Rectal smooth muscle tissue (tissue), 1 donor: ENCODE measurements around the gene KAT6B.
"Not testable (repeated sequence)": the region's sequence is repeated elsewhere in the genome, so short reads cannot be mapped to it uniquely, and the experiment has no call there.

Experiments used
- H3K27ac ChIP-seq: one replicate; pipeline ENCODE4 v1.7.0; 2013; ENCODE audit warnings: low read depth, low read length, inconsistent platforms
- H3K27me3 ChIP-seq: one replicate; pipeline ENCODE4 v1.7.0; 2013; ENCODE audit warnings: low read length; ENCODE audit not compliant: control insufficient read depth, insufficient read depth
- H3K36me3 ChIP-seq: one replicate; pipeline ENCODE4 v1.7.0; 2013; ENCODE audit warnings: low read length; ENCODE audit not compliant: control insufficient read depth, insufficient read depth
- H3K4me1 ChIP-seq: one replicate; pipeline ENCODE4 v1.7.0; 2013; ENCODE audit warnings: low read length; ENCODE audit not compliant: control insufficient read depth, insufficient read depth
- H3K4me3 ChIP-seq: one replicate; pipeline ENCODE4 v1.7.0; 2013; ENCODE audit warnings: low read length
- H3K9ac ChIP-seq: one replicate; pipeline ENCODE4 v1.7.0; 2013; ENCODE audit warnings: low read length

KAT6B gene

GRCh38 chr10:74870191-74870590 lies 43.8 kb downstream of the KAT6B start:
- no peak overlapping the region for H3K4me3 ChIP-seq
- H3K9ac ChIP-seq, result no peak overlapping the region
- no peak overlapping the region for H3K27ac ChIP-seq
- H3K36me3 ChIP-seq, result no peaks in the 10 kb centered on the region
- H3K4me1 ChIP-seq, result peaks cover 6% of the 10 kb centered on the region
- no peaks in the 10 kb centered on the region for H3K27me3 ChIP-seq

GRCh38 chr10:74871595-74872382 lies 45.4 kb downstream of the KAT6B start:
- Histone ChIP-seq H3K27ac (no peak overlapping the region), H3K4me1 (peaks cover 9% of the 10 kb centered on the region), H3K9ac (no peak overlapping the region), H3K36me3 (no peaks in the 10 kb centered on the region), H3K27me3 (no peaks in the 10 kb centered on the region), H3K4me3 (no peak overlapping the region)

- Histone ChIP-seq H3K4me1 (peaks cover 3% of the 10 kb centered on the region), H3K9ac (no peak overlapping the region), H3K36me3 (no peaks in the 10 kb centered on the region)
Measured at GRCh38 chr10:74873803-74874454, 47.5 kb downstream of the KAT6B start.

GRCh38 chr10:74874649-74875048 lies 48.2 kb downstream of the KAT6B start:
- Histone ChIP-seq H3K4me3 (no peak overlapping the region), H3K36me3 (no peaks in the 10 kb centered on the region)

More at GRCh38 chr10:74873803-74874454, 47.5 kb downstream of the KAT6B start:
- no peaks in the 10 kb centered on the region for H3K27me3 ChIP-seq
- H3K4me3 ChIP-seq, result no peak overlapping the region
- H3K27ac ChIP-seq, result no peak overlapping the region

GRCh38 chr10:74875068-74875467 lies 48.7 kb downstream of the KAT6B start:
- H3K4me3 ChIP-seq, result no peak overlapping the region
- H3K4me1 ChIP-seq, result peaks cover 3% of the 10 kb centered on the region
- no peaks in the 10 kb centered on the region for H3K36me3 ChIP-seq
- no peak overlapping the region for H3K27ac ChIP-seq
- H3K9ac ChIP-seq, result no peak overlapping the region
- H3K27me3 ChIP-seq, result no peaks in the 10 kb centered on the region

More at GRCh38 chr10:74874649-74875048, 48.2 kb downstream of the KAT6B start:
- H3K4me1 ChIP-seq, result peaks cover 3% of the 10 kb centered on the region
- no peak overlapping the region for H3K27ac ChIP-seq
- no peaks in the 10 kb centered on the region for H3K27me3 ChIP-seq
- no peak overlapping the region for H3K9ac ChIP-seq

GRCh38 chr10:74875966-74876365 lies 49.6 kb downstream of the KAT6B start:
- no peaks in the 10 kb centered on the region for H3K36me3 ChIP-seq
- H3K27me3 ChIP-seq, result no peaks in the 10 kb centered on the region
- no peak overlapping the region for H3K9ac ChIP-seq
- peaks cover 3% of the 10 kb centered on the region for H3K4me1 ChIP-seq
- H3K4me3 ChIP-seq, result no peak overlapping the region
- H3K27ac ChIP-seq, result no peak overlapping the region

- H3K36me3 ChIP-seq, H3K4me3 ChIP-seq, H3K4me1 ChIP-seq, H3K27ac ChIP-seq, H3K27me3 ChIP-seq, H3K9ac ChIP-seq: not testable (repeated sequence)
Measured at GRCh38 chr10:74877054-74877453, 50.7 kb downstream of the KAT6B start.

GRCh38 chr10:74877898-74878297 lies 51.5 kb downstream of the KAT6B start:
- no peak overlapping the region for H3K27ac ChIP-seq
- peaks cover 3% of the 10 kb centered on the region for H3K4me1 ChIP-seq
- no peaks in the 10 kb centered on the region for H3K36me3 ChIP-seq
- H3K9ac ChIP-seq, result no peak overlapping the region
- no peak overlapping the region for H3K4me3 ChIP-seq
- no peaks in the 10 kb centered on the region for H3K27me3 ChIP-seq

- Histone ChIP-seq H3K36me3 (no peaks in the 10 kb centered on the region), H3K27ac (no peak overlapping the region), H3K9ac (no peak overlapping the region), H3K27me3 (no peaks in the 10 kb centered on the region), H3K4me1 (peaks cover 8% of the 10 kb centered on the region), H3K4me3 (no peak overlapping the region)
Measured at GRCh38 chr10:74880041-74880440, 53.6 kb downstream of the KAT6B start.

- H3K27me3 ChIP-seq, result no peaks in the 10 kb centered on the region
- no peak overlapping the region for H3K4me3 ChIP-seq
Measured at GRCh38 chr10:74881253-74881884, 55.0 kb downstream of the KAT6B start.

GRCh38 chr10:74882427-74882826 lies 56.0 kb downstream of the KAT6B start:
- H3K4me1 ChIP-seq, result peaks cover 5% of the 10 kb centered on the region
- H3K27me3 ChIP-seq, result no peaks in the 10 kb centered on the region
- H3K27ac ChIP-seq, result no peak overlapping the region
- no peaks in the 10 kb centered on the region for H3K36me3 ChIP-seq
- no peak overlapping the region for H3K4me3 ChIP-seq
- no peak overlapping the region for H3K9ac ChIP-seq

More at GRCh38 chr10:74881253-74881884, 55.0 kb downstream of the KAT6B start:
- Histone ChIP-seq H3K27ac (no peak overlapping the region), H3K36me3 (no peaks in the 10 kb centered on the region), H3K4me1 (peaks cover 5% of the 10 kb centered on the region), H3K9ac (no peak overlapping the region)

- H3K27me3 ChIP-seq, result no peaks in the 10 kb centered on the region
- H3K4me3 ChIP-seq, result no peak overlapping the region
- H3K9ac ChIP-seq, result no peak overlapping the region
- H3K4me1 ChIP-seq, result peaks cover 5% of the 10 kb centered on the region
- H3K27ac ChIP-seq, result no peak overlapping the region
- H3K36me3 ChIP-seq, result no peaks in the 10 kb centered on the region
Measured at GRCh38 chr10:74882831-74883230, 56.4 kb downstream of the KAT6B start.
